Measurements from ENCODE around the gene NUP54.

The NUP54 gene

GRCh38 chr4:76074468-76074867 is 73.7 kb downstream of the NUP54 start, which contains the start of gene ART3:
ART3 (plus strand) TSS chr4:76074709; CDS start chr4:76075890, 1,181 bp downstream.
- in situ Hi-C loops (cut with MboI; ENCODE audit: low sequenced_read_pairs): no loop called here

DNA sequence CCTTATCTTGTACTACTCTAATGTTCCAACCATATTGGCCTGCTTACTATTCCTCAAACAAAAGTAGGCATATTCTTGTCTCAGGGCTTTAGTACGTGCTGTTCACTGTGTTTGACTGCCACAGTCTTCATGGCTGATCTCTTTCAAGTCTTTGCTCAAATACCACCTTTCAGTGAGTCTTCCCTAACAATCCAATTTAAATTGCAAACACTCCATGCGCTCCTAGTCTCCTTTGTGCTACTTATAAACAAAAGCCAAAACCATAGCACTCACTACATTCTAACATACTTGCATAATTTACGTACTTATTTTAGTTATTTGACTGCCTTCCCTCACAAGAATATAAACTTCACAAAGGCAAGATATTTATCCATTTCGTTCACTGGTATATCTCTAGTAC is 75.4 kb downstream of the NUP54 start:
- in situ Hi-C loops (cut with MboI; ENCODE audit: low sequenced_read_pairs): no loop called here

GRCh38 chr4:76067652-76068286 is 80.4 kb downstream of the NUP54 start:
- in situ Hi-C loops (cut with MboI; ENCODE audit: low sequenced_read_pairs): no loop called here

GRCh38 chr4:76066546-76066945 is 81.7 kb downstream of the NUP54 start:
- in situ Hi-C loops (cut with MboI; ENCODE audit: low sequenced_read_pairs): no loop called here

Data from HL-60/S4 treated with phorbol 12-myristate 13-acetate at 8.2 ng/mL for 4 days and 3 days (cell line).